Duodenal mucosa (tissue), 2 donors: ENCODE data around the gene COL13A1.

Source experiments
- H3K27ac ChIP-seq: one replicate; pipeline ENCODE4 v1.7.0; 2013; ENCODE audit warnings: low read depth, low read length
- H3K27me3 ChIP-seq, 2 donors: one replicate each; pipeline ENCODE4 v1.7.0; 2013; ENCODE audit warnings: low read length in 2 of 2, control low read depth in 1 of 2; ENCODE audit not compliant: insufficient read depth in 2 of 2, control insufficient read depth in 1 of 2
- H3K36me3 ChIP-seq, 2 donors: one replicate each; pipeline ENCODE4 v1.7.0; 2013; ENCODE audit warnings: low read length in 2 of 2, control low read depth in 1 of 2; ENCODE audit not compliant: insufficient read depth in 2 of 2, control insufficient read depth in 1 of 2
- H3K4me1 ChIP-seq, 2 donors: one replicate each; pipeline ENCODE4 v1.7.0; 2013; ENCODE audit warnings: low read length in 2 of 2, control low read depth in 1 of 2; ENCODE audit not compliant: insufficient read depth in 2 of 2, control insufficient read depth in 1 of 2
- H3K4me3 ChIP-seq, 2 donors: one replicate each; pipeline ENCODE4 v1.7.0; 2013; ENCODE audit warnings: low read length in 2 of 2, low read depth in 1 of 2
- H3K9ac ChIP-seq, 2 donors: one replicate each; pipeline ENCODE4 v1.7.0; 2013; ENCODE audit warnings: low read length in 2 of 2, low read depth in 1 of 2
- H3K9me3 ChIP-seq, 2 donors: one replicate each; pipeline ENCODE4 v1.7.0; 2013; ENCODE audit warnings: low read length in 2 of 2, control low read depth in 1 of 2; ENCODE audit not compliant: control insufficient read depth in 1 of 2

Gene COL13A1

GRCh38 chr10:69861251-69862240 is 59.8 kb downstream of the COL13A1 start:
- peaks cover 37 to 55% of the 10 kb centered on the region in 2 donors for H3K4me1 ChIP-seq
- no peaks in the 10 kb centered on the region for H3K36me3 ChIP-seq
- no peak overlapping the region for H3K27ac ChIP-seq

DNA sequence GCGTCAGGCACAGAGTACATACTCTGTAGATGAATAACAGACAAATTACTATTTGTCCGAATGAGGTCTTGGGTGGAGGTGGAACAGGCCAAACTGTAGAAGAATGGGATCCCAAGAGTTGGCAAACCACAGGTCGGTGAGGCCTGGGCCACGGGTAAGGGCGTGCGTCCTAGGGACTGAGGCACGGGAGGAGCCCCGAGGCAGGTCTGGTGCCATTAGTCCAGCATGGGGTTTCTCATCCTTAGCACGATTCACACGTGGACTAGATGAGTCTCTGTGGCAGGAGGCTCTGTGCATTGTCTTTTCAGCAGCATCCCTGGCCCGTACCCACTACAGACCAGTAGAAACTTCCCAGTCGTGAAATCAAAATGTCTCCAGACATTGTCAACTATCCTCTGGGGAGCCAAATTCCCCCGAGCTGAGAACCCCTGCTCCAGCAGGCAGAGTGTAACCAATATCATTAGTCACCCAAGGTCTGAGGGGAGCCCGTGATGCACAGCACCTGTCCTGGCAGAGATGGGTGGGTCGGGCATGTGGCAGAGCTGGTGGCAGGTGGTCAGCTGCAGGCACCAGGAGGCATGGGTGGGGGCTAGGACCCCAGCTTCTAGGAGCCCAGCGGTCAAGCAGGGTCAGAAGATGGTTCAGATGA is 61.3 kb downstream of the COL13A1 start:
- H3K36me3 ChIP-seq: no peaks in the 10 kb centered on the region
- no peak overlapping the region for H3K4me3 ChIP-seq
- H3K27ac ChIP-seq: no peak overlapping the region
- no peak overlapping the region for H3K9ac ChIP-seq
- no peaks in the 10 kb centered on the region for H3K9me3 ChIP-seq
- H3K27me3 ChIP-seq: no peaks in the 10 kb centered on the region
- peaks cover 43 to 59% of the 10 kb centered on the region in 2 donors for H3K4me1 ChIP-seq

More at GRCh38 chr10:69861251-69862240, 59.8 kb downstream of the COL13A1 start:
- H3K9me3 ChIP-seq: no peaks in the 10 kb centered on the region
- no peak overlapping the region for H3K4me3 ChIP-seq
- H3K9ac ChIP-seq: no peak overlapping the region
- no peaks in the 10 kb centered on the region for H3K27me3 ChIP-seq

- H3K4me1 ChIP-seq: peaks cover 46 to 64% of the 10 kb centered on the region in 2 donors
- H3K36me3 ChIP-seq: no peaks in the 10 kb centered on the region
- H3K27ac ChIP-seq: no peak overlapping the region
- no peak overlapping the region for H3K4me3 ChIP-seq
- H3K9ac ChIP-seq: no peak overlapping the region
- no peaks in the 10 kb centered on the region for H3K9me3 ChIP-seq
- H3K27me3 ChIP-seq: no peaks in the 10 kb centered on the region
Observed at GRCh38 chr10:69863580-69863979, 61.9 kb downstream of the COL13A1 start.

GRCh38 chr10:69864321-69864720 is 62.6 kb downstream of the COL13A1 start:
- Histone ChIP-seq H3K36me3 (no peaks in the 10 kb centered on the region), H3K4me3 (no peak overlapping the region), H3K4me1 (peaks cover 52 to 72% of the 10 kb centered on the region in 2 donors), H3K9me3 (no peaks in the 10 kb centered on the region), H3K9ac (no peak overlapping the region), H3K27me3 (no peaks in the 10 kb centered on the region), H3K27ac (no peak overlapping the region)

DNA sequence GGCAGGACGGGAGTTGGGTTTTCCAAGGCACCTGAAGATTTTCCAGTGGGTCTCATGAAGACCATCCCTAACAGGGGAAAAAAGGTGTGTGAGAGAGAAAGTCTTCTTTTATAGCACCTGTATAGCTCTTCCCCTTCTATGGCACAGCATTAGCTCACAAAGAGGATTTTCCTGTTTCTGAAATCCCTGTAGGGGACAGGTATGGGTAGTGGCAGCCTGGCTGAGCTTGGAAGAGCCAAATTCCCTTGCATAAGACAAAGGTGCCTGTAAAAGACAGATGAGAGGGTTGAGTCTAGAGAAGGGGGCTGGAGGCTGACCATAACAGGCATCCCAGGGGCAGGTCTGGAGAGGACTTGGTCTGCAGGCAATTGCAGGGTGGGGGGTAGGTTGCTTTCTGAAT is 63.7 kb downstream of the COL13A1 start:
- H3K4me3 ChIP-seq: no peak overlapping the region
- peaks cover 52 to 72% of the 10 kb centered on the region in 2 donors for H3K4me1 ChIP-seq
- H3K9me3 ChIP-seq: no peaks in the 10 kb centered on the region
- H3K9ac ChIP-seq: no peak overlapping the region
- no peaks in the 10 kb centered on the region for H3K27me3 ChIP-seq
- H3K36me3 ChIP-seq: no peaks in the 10 kb centered on the region
- H3K27ac ChIP-seq: no peak overlapping the region

DNA sequence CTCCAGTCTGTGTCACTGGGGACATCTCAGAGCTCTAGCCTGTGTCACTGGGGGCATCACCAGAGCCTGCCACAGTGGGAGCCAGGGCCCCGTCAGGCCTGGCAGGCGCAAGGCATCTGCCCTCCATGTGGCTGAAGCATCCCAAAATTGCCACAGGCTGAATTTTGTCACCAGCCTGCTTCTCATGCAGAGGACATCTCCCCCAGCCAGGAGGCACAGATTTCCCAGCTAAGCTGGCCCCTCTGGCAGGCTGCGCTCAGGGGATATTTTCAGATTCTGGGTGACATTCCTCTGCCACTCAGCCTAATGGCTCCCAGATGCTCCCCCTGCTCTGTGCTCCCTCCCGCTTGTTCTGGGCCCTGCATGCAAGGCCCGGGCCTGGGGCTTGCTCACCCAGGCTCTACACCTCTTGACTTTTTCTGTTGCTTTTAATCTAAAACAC is 64.6 kb downstream of the COL13A1 start:
- Histone ChIP-seq H3K27ac (no peak overlapping the region), H3K27me3 (no peaks in the 10 kb centered on the region), H3K9me3 (no peaks in the 10 kb centered on the region), H3K4me1 (peaks cover 44 to 64% of the 10 kb centered on the region in 2 donors), H3K4me3 (peak overlapping the region in 1 of 2 donors; percentile 36), H3K36me3 (no peaks in the 10 kb centered on the region), H3K9ac (no peak overlapping the region)

DNA sequence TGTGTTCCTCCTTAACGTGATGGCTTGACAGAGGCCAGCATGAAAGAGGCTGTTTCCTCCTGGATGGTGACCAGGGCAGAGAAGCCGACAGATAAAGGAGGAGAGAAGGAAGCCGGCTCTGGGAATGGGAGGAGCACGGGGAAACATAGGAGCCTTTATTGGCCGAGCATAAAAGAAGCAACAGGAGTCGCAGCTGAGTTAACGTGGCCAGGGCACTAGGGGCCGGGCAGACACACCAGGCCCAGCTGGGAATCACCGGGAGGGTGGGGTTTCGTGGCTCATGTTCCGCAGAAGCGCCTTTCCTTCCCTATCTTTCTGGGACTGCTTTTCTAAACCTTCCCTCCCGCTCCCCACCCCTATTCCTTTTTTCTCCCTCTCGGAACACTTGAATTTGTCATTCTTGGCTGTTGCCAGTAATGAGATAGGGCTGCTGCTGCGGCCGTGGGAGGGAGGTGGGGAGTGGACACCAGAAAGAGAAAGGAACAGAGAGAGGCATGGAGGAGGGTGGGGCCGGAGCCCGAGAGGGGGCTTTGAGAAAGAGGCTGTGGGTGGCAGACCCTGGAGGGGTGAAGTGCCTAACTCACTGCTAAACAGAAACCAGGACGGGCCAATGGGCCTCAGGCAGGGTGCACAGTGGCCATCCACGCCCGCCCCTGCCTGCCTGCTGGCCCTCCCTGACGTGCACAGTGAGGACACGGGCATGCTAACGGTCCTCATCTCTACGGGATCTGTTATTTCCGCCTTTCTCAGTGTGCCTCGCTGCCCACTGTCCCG is 65.2 kb downstream of the COL13A1 start:
- Histone ChIP-seq H3K36me3 (no peaks in the 10 kb centered on the region), H3K4me1 (peaks cover 39 to 60% of the 10 kb centered on the region in 2 donors), H3K27me3 (no peaks in the 10 kb centered on the region), H3K4me3 (peak overlapping the region; percentile 21 to 36), H3K9ac (peak overlapping the region in 1 of 2 donors; percentile 43), H3K27ac (no peak overlapping the region), H3K9me3 (no peaks in the 10 kb centered on the region)

DNA sequence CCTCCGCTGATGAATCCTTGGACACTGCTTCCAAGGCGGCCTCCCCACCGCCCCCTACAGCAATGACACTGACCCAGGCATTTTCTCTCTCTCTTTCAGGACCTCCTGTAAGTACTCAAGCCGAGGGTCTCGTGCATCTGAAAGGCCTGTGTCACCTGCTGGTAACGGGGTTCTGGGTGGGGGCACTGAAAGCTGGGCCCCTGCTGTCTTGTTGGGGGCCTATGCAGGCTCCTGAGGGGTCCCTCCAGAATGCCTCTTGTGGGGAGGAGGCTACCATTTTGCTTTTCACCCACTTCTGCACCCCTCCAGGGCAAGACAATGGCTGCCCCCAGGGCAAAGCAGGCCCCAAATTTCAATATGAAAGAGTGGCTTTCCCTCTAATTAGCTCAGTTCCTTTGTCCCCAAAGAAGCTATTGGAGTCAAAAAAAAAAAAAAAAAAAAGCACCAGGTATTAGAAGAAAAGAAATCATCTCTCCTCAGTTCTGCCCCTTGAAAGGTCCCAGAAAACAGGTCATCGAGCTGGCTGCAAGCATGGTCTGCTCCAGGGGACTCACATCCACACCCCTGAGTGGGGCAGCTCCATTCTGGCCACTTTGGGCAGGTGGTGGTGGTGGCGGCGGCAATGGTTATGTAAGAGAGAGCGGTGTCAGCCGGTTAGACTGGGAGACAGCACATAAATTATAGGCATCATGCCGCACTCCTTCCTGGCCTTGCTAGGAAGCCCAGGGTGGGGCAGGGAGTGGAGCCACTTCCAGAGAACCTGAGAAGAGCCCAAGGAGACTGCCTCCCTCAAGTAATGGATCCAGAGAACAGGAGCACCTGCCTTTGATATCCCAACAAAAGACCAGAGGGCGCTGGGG is 66.2 kb downstream of the COL13A1 start:
- no peaks in the 10 kb centered on the region for H3K27me3 ChIP-seq
- H3K27ac ChIP-seq: no peak overlapping the region
- no peaks in the 10 kb centered on the region for H3K9me3 ChIP-seq
- H3K4me3 ChIP-seq: no peak overlapping the region
- no peak overlapping the region for H3K9ac ChIP-seq
- no peaks in the 10 kb centered on the region for H3K36me3 ChIP-seq
- H3K4me1 ChIP-seq: peaks cover 37 to 54% of the 10 kb centered on the region in 2 donors

DNA sequence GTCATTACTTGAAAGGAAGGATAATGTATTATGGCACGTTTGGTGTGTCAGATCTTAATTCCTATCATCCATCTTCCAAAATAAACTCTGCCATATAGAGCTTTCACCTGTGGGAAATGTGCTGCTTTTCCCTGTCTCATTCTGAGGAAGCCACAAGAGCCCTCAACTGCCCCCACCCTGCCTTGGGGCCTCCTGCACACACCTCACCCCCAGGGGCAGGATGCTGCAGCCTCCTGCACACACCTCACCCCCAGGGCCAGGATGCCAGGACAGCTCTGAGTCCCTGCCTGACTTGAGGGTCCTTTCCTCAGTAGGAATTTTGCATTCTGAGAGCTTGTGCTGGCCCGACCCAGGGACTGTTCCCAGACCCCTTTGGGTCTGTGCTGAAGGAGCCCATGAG is 67.1 kb downstream of the COL13A1 start:
- Histone ChIP-seq H3K27me3 (no peaks in the 10 kb centered on the region), H3K4me3 (no peak overlapping the region), H3K27ac (no peak overlapping the region), H3K9ac (peak overlapping the region in 1 of 2 donors; percentile 25), H3K9me3 (no peaks in the 10 kb centered on the region), H3K36me3 (no peaks in the 10 kb centered on the region), H3K4me1 (peaks cover 37 to 54% of the 10 kb centered on the region in 2 donors)
